CD14-positive monocyte (primary cell): ENCODE measurements around the gene ADAT3. TPM values are rescaled to one million over a fixed set of nuclear protein-coding genes. Genes with fewer than 3 reads are reported as not detected.
A peak's percentile ranks its signal among the peaks of the same experiment; 100 is the strongest.

Source experiments
- DNase-seq, 3 donors: peaks; one replicate each; pipeline ENCODE4 v3.0.0-alpha.2; 2011 to 2022
- H2AFZ ChIP-seq: 2 replicates; pipeline ENCODE4 v1.6.0; 2012; ENCODE audit warnings: mild to moderate bottlenecking, low read depth, low read length, inconsistent platforms; ENCODE audit not compliant: insufficient read depth, poor library complexity, severe bottlenecking
- H3K27ac ChIP-seq, 2 donors: 1 replicate in 1 of 2; 2 replicates in 1 of 2; pipeline ENCODE4 v1.5.1; 2012 to 2013; ENCODE audit warnings: low read length in 2 of 2, control low read depth in 1 of 2, inconsistent platforms in 1 of 2, low read depth in 1 of 2, mild to moderate bottlenecking in 1 of 2
- H3K27me3 ChIP-seq, 2 donors: one replicate each; pipeline versions ENCODE4 v1.6.0 to v1.6.1; 2011 to 2013; ENCODE audit warnings: low read length in 2 of 2; ENCODE audit not compliant: control insufficient read depth in 2 of 2, insufficient read depth in 2 of 2
- H3K36me3 ChIP-seq, 2 donors: replicated peaks in 1 of 2; 1 replicate in 1 of 2; 2 replicates in 1 of 2; pipeline versions ENCODE4 v1.5.1 to v1.6.1; 2012 to 2013; ENCODE audit warnings: low read length in 2 of 2, control low read depth in 1 of 2, inconsistent platforms in 1 of 2, mild to moderate bottlenecking in 1 of 2; ENCODE audit not compliant: insufficient read depth in 2 of 2, control insufficient read depth in 1 of 2
- H3K4me1 ChIP-seq, 2 donors: 1 replicate in 1 of 2; 2 replicates in 1 of 2; pipeline versions ENCODE4 v1.5.1 to v1.6.1; 2012 to 2013; ENCODE audit warnings: low read length in 2 of 2, control low read depth in 1 of 2, inconsistent platforms in 1 of 2, mild to moderate bottlenecking in 1 of 2, moderate library complexity in 1 of 2; ENCODE audit not compliant: insufficient read depth in 2 of 2, control insufficient read depth in 1 of 2
- H3K4me2 ChIP-seq: replicated peaks from 2 replicates; pipeline ENCODE3; 2012; ENCODE audit warnings: low read length, moderate library complexity, mild to moderate bottlenecking; ENCODE audit not compliant: poor library complexity, severe bottlenecking; ENCODE audit errors: extremely low read depth
- H3K4me3 ChIP-seq, 3 experiments: fragments of 200-600 bp in 1 of 3; sonication (generic) in 1 of 3; replicated peaks in 1 of 3; 1 replicate in 2 of 3; 2 replicates in 1 of 3; pipeline ENCODE4 v1.5.1; 2011 to 2013; ENCODE audit warnings: low read length in 3 of 3, mild to moderate bottlenecking in 3 of 3, control low read depth in 2 of 3, low read depth in 2 of 3, inconsistent platforms in 1 of 3, moderate library complexity in 1 of 3
- H3K79me2 ChIP-seq: 2 replicates; pipeline ENCODE4 v1.6.0; 2012; ENCODE audit warnings: mild to moderate bottlenecking, control low read depth, inconsistent platforms, low read length, moderate library complexity; ENCODE audit not compliant: insufficient read depth
- H3K9ac ChIP-seq: 2 replicates; pipeline ENCODE4 v1.6.0; 2017; ENCODE audit warnings: low read length, mild to moderate bottlenecking; ENCODE audit not compliant: insufficient read depth, poor library complexity, severe bottlenecking
- H3K9me3 ChIP-seq, 2 donors: replicated peaks in 1 of 2; 1 replicate in 1 of 2; 2 replicates in 1 of 2; pipeline versions ENCODE4 v1.5.1 to v1.6.1; 2012 to 2013; ENCODE audit warnings: low read length in 2 of 2, control low read depth in 1 of 2; ENCODE audit not compliant: control insufficient read depth in 1 of 2, insufficient read depth in 1 of 2
- H4K20me1 ChIP-seq: 2 replicates; pipeline ENCODE4 v1.6.0; 2012; ENCODE audit warnings: mild to moderate bottlenecking, low read length, control low read depth, moderate library complexity; ENCODE audit not compliant: insufficient read depth
- H3K27ac Mint-ChIP-seq, 7 donors: one replicate each; pipeline ENCODE4 v1.8.0; 2020; ENCODE audit warnings: mild to moderate bottlenecking in 7 of 7, mixed read lengths in 7 of 7, moderate library complexity in 6 of 7, inconsistent platforms in 2 of 7
- H3K27me3 Mint-ChIP-seq, 3 donors: one replicate each; pipeline ENCODE4 v1.8.0; 2021 to 2022; ENCODE audit warnings: low read depth in 3 of 3, mild to moderate bottlenecking in 3 of 3, mixed read lengths in 3 of 3, moderate library complexity in 3 of 3, inconsistent platforms in 1 of 3
- H3K36me3 Mint-ChIP-seq, 2 donors: one replicate each; pipeline ENCODE4 v1.8.0; 2020; ENCODE audit warnings: mixed read lengths in 2 of 2, inconsistent platforms in 1 of 2, mild to moderate bottlenecking in 1 of 2
- H3K4me1 Mint-ChIP-seq: one replicate; pipeline ENCODE4 v1.8.0; 2020; ENCODE audit warnings: mild to moderate bottlenecking, mixed read lengths
- H3K4me3 Mint-ChIP-seq, 2 donors: one replicate each; pipeline ENCODE4 v1.8.0; 2020; ENCODE audit warnings: mild to moderate bottlenecking in 2 of 2, mixed read lengths in 2 of 2, moderate library complexity in 1 of 2
- H3K9me3 Mint-ChIP-seq, 7 donors: one replicate each; pipeline ENCODE4 v1.8.0; 2020 to 2022; ENCODE audit warnings: mixed read lengths in 7 of 7, mild to moderate bottlenecking in 6 of 7, moderate library complexity in 6 of 7, inconsistent platforms in 2 of 7
- CTCF ChIP-seq: fragments of 200-600 bp; IDR thresholded peaks from one replicate; pipeline ENCODE4 v1.8.0; 2022; ENCODE audit warnings: antibody characterized with exemption, mild to moderate bottlenecking
- WGBS: methylation state at CpG from one replicate; pipeline ENCODE4 v1.1.5; 2013; ENCODE audit warnings: missing lambda C conversion rate; ENCODE audit not compliant: insufficient coverage; 5-methylcytosine and 5-hydroxymethylcytosine counted together
- intact Hi-C, 2 donors: fragments of 100-400 bp; cut with micrococcal nuclease; formaldehyde crosslinking; loops; one replicate each; pipeline versions ENCODE4 v1.15.0 to v1.15.1; 2023
- polyA plus RNA-seq, 3 donors: library from polyadenylated mRNA; depleted of rRNA in 1 of 3; unstranded in 2 of 3; stranded (reverse) in 1 of 3; fragments of 300-500 nt in 2 of 3; fragments of >200 nt in 1 of 3; fragmentation: Illumina TruSeq in 2 of 3; gene quantifications; 1 replicate in 2 of 3; 2 replicates in 1 of 3; pipeline ENCODE4 v1.2.3, GENCODE V29; 2012 to 2021

ADAT3 gene
- polyA plus RNA-seq, 3 donors: 2.7 to 3.2 (median 3.1) TPM

- no peak overlapping the region for H3K9ac ChIP-seq
- H3K4me1 ChIP-seq: peaks cover 7 to 23% of the 10 kb centered on the region in 2 donors
- Mint-ChIP-seq H3K9me3 (no peaks in the 10 kb centered on the region), H3K4me3 (no peak overlapping the region), H3K27ac (peak overlapping the region in 1 of 7 donors; percentile 11), H3K4me1 (peaks cover 25% of the 10 kb centered on the region), H3K27me3 (no peaks in the 10 kb centered on the region), H3K36me3 (peaks cover 8 to 34% of the 10 kb centered on the region in 2 donors)
- H4K20me1 ChIP-seq: peaks cover 72% of the 10 kb centered on the region
- no peak for TF ChIP-seq CTCF
- no peak overlapping the region for H2AFZ ChIP-seq
- H3K79me2 ChIP-seq: peaks cover 87% of the 10 kb centered on the region
- H3K4me3 ChIP-seq: no peak overlapping the region
- intact Hi-C loops: no loop called here
- H3K9me3 ChIP-seq: no peaks in the 10 kb centered on the region
- H3K27me3 ChIP-seq: no peaks in the 10 kb centered on the region
- DNase-seq: no peak
- no peak overlapping the region for H3K27ac ChIP-seq
- WGBS: 84% methylated on average over 10 of the region's 10 CpGs
- H3K36me3 ChIP-seq: peaks cover 12 to 29% of the 10 kb centered on the region in 2 donors
- H3K4me2 ChIP-seq: no peak overlapping the region
Measured at GRCh38 chr19:1910177-1910576, 5.0 kb downstream of the ADAT3 start.

- Mint-ChIP-seq H3K36me3 (peaks cover 8 to 36% of the 10 kb centered on the region in 2 donors), H3K27me3 (no peaks in the 10 kb centered on the region), H3K4me3 (no peak overlapping the region), H3K27ac (no peak overlapping the region), H3K4me1 (peaks cover 19% of the 10 kb centered on the region), H3K9me3 (peaks cover 0 to 2% (median 0%) of the 10 kb centered on the region in 7 donors)
- WGBS: 98% methylated on average over 7 of the region's 13 CpGs
- no peak overlapping the region for H3K4me2 ChIP-seq
- no peak overlapping the region for H3K4me3 ChIP-seq
- no peak overlapping the region for H3K27ac ChIP-seq
- peaks cover 83% of the 10 kb centered on the region for H3K79me2 ChIP-seq
- H3K36me3 ChIP-seq: peaks cover 12 to 29% of the 10 kb centered on the region in 2 donors
- peaks cover 1 to 14% of the 10 kb centered on the region in 2 donors for H3K4me1 ChIP-seq
- H2AFZ ChIP-seq: no peak overlapping the region
- TF ChIP-seq CTCF: no peak
- intact Hi-C loops: no loop called here
- DNase-seq: no peak
- H3K9ac ChIP-seq: no peak overlapping the region
- peaks cover 72% of the 10 kb centered on the region for H4K20me1 ChIP-seq
- H3K27me3 ChIP-seq: no peaks in the 10 kb centered on the region
- H3K9me3 ChIP-seq: no peaks in the 10 kb centered on the region
Measured at GRCh38 chr19:1911098-1911497, 5.9 kb downstream of the ADAT3 start.
